Measurements from ENCODE around the gene CIAO1.
"Not testable (repeated sequence)": the region's sequence is repeated elsewhere in the genome, so short reads cannot be mapped to it uniquely, and the experiment has no call there.

The CIAO1 gene

DNA sequence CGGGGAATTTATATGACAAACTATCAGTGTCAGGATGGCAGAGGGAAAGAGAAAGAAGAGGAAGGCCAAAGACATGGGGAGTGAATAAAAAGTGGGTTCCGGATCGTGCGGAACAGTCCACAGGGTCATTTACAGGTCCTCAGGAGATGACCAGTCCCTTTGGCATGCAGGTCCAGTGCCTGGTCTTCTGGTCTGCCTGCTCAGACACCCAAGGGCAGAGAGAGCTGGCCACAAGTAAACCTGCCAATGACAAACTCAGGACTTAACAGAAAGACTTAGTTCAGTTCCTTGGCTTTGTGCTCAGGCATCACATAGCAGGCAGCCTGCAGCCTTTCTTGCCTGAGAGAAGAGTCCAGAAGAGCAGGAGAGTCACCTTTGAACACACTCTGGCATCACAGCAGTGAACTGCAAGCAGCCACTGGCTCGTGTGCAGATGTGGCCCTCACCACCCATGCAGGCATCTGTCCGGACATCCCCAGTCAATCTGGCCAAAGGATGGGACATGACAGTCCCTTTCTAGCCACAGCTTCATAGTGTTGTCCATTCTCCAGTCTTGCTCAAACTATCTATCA lies 14.2 kb upstream of the CIAO1 start:
- DNase-seq, result no peak

DNA sequence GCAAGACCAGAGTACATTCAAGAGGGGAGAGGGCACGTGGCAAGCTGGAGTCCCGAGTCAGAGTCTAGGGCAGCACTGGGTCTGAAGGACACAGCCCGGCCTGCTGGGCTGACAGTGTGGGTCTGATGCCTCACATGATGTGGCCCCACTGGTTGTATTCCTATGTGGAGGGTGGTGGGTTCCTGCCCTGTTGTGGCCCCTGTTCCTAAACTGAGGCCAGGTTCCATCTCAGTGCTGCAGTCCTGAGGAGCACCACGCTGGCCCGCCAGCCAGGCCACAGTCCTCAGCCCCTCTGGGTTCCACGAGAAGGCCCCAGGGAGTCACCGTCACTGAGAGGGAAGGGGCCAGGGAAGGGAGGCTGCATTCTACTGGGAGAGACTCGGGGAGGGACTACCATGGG lies 13.5 kb upstream of the CIAO1 start:
- DNase-seq, result no peak

DNA sequence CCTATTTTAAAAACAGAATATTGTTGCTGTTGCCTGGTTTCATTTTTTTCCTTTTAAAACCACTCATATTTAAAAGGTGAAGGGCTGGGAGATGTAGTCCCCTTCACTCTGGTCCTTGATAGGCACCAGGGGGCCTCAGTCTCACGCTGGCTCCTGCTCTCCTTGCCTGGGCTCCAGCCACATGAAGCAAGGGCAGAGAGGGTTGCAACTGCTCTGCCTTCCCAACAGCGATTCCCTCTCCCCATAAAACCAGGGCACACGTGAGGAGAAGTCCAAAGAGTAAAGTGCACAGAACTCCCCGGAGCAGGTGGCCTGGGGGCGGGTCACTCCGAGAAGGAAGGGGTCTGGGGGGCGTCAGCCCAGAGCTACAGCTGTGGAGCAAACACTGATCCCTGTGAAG lies 13.0 kb upstream of the CIAO1 start:
- no peak for DNase-seq

DNA sequence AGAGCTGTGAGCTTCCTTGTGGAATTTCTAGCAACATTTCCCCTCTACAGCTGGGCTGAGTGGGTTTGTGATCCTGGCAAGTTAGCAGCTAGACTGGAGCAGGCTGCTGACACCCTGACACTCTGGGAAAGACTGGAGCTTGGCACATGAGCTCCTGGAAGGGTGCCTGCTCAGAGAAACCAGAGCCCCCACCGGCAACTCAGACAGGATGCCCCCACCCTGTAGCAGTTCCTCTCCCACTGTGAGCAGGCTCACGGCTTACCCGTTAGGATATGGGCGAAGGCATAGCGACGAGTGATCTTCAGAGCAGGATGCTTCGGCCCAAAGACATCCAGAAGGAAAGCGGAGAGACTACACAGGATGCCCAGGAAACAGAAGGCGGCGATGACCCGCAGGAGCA lies 11.5 kb upstream of the CIAO1 start:
- no peak for DNase-seq

DNA sequence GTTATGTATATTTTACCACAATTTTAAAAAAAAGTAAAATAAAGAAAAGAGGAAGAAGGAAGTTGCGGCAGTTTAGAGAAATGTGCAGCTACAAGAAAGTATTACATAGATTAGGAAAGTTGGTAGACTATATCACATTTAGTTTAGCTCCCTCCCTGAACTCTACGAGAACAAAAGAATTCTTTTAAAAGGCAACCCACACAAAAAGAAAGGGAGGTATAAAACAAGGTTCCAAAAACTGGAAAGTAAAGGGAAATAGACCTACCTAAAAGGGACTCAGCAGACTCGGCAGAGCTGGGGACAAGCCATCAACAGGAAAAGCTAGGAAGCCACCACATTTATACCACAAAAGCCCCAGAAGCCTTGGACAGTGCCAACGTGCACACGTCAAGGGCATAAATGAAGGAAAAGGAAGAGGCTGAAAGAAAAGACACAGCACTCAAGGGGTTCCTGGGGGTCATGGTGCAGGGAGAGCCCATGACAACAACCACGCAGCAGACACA lies 9.4 kb upstream of the CIAO1 start:
- no peak for DNase-seq

DNA sequence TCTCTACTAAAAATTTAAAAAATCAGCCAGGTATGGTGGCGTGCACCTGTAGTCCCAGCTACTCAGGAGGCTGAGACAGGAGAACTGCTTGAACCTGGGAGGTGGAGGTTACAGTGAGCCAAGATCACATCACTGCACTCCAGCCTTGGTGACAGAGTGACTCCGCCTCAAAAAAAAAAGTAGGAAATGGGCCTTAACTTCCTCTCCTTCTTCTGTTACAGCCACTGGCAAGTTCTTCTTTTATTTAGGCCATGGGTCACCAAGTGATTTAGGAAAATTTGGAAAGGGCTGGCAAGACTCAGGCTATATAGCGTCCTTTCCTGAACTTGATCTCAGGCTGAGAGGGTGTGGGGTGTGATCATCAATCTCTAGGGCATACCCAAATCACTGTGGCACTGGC lies 8.3 kb upstream of the CIAO1 start:
- not testable (repeated sequence) for DNase-seq

DNA sequence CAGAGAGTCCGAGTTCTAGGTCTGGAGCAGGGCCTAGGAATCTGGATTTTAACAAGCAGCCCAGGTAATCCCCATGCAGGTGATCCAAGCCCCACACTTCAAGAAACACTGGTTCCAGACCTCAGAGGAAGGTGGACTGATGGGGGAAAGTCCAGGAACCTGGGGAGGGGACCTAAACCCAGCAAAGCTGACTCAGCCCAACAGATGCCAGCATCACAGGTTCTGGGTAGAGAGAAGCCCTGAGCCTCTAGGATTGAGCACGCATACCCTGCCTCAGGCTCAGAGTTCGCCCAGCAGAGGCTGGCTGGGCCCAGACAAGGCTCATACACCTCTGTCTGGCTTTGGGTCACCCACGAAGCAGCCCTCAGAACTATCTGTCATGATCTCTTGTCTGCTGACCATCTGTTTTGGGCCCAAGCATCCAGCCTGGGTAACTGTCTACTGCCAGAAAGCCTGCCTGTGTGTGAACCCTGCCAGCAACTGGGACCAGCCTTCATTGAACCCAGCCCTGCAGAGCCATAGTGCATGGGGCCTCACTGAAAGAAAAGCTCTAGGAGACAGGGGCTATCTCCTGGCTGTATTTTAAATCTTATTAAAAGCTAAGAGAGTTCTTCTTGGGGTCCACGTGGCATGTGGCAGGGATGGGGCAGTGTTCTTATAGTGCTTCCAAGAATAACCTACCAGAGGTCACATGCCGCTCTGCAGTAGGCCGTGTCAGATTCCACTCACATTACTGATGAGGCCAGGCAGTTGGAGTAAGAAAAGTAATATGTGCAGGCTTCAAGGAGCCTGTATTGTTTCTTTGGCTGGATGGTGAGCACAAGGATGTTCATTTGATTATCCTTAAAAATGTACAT lies 7.6 kb upstream of the CIAO1 start:
- no peak for DNase-seq

DNA sequence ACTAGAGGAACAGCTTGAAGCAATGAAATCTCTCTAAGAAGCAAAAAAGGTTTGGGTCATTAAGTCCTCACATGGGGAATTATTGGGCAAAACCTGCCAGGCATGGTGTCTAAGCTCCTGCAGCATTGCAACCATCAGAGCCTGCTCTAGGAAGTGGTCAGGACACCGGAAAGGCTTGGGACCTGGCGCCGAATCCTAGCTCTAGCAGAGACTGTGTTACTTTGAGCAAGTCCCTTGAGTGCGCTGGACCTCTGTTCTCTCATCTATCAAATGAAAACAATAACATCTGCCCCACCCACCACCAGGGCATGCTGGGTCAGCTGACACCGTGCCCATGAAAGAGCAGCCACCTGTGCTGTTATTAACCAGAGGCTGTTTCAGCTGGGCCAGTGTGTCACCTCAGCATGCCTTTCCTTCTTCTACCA lies 6.5 kb upstream of the CIAO1 start:
- DNase-seq, result no peak

DNA sequence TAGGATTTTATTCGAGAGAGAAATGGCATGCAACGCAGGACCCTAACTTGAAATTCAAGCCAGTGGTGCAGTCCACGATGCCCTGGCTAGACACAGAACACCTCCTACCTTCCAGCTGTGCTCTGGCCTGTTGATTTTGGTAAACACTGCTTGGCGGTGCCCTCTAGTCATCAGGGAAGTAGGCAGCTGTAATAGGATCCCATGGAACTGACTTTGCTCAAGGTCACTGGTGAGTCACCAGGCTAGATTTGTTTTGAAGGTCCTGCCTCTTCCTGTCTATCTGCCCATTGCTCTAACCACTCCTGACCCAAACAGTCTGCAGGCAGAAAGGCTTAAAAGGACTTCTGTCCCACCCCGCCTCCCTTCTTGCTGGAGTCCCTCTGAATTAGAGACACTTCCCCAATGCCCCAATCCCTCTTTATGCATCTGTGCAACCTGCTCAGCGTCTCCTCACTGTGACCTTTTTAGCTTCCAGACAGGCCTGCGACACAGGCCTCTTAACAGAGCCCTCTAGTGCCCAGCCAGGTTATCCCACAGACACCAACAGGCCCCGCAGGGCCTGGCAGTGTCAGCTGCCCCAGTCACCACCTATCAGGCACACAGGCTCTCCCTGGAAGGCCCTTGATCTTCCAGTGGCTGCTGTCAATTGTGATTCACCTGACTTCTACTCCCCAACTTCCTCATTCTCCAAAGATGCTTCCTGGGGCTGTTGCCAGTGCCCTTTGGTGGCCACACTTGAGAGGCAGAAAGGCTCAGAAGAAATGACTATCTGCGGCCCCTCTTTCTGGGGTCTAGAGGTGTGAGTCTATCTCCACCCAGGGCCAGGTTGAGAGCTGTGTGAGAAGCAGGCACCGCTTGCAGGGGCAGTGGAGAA lies 5.4 kb upstream of the CIAO1 start:
- no peak for DNase-seq

DNA sequence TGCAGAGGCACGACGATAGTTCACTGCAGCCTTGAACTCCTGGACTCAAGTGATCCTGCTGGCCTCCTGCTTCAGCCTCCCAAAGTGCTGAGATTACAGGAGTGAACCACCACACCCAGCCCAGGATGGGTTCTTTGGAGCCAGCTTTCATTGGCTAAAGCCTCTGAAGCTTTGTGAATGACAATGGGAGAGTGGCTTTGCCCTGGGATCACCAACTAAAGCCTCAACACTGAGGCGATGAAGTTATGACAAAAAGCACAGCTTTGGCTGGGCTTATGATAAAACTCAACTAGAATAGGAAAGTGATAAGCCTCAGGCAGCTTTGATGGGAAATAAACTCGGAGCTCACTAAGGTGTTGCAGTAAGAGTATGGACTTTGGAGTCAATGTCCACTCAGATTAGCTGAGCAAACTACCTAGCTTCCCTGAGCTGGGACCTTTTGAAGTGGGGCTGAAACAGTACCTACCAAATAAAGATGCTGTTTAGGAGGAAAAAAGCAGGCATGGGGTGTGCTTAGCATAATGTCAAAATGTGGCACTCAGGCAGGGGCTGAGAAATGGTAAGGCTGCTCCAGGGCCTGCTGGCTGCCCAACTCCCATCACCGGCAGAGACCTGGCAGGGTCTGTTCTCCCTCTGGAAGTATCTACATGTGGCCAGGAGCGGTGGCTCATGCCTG lies 4.6 kb upstream of the CIAO1 start:
- no peak for DNase-seq

DNA sequence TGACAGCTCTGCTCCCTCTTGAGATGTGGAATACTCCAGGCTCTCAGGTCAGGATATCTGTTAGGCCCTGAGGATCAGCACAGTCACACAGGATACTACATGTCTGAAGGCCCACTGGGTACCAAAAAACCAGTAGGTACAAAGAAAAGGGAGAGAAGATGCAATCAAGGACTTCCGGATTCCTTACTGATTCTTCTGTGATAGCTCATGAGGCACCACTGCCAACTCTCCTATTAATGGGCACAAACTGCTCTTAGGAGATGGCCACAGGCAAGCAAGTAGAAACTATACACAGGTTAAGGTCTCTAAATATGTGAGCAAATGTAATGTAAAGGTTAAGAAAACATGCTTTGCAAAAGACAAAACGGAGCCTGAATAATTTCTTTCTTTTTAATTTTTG lies 3.7 kb upstream of the CIAO1 start:
- no peak for DNase-seq

DNA sequence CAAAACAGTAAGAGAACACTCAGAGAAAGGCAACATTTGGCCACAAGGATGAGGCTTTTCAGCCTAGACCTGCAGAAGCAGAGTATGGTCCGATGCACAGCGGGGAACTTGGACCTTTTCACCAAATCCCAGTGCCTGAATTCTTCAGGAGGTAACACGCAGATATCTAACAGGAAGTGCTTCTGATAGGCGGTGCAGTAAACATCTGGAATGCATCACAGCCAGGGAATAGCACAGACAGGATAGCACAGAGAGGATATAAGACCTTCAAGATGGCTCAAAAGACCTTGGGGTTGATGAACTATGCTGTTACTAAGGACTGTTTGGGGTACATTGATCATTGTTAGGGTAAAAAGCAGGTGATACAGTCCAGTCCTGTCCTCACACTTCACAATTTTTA lies 1.9 kb upstream of the CIAO1 start:
- no peak for DNase-seq

DNA sequence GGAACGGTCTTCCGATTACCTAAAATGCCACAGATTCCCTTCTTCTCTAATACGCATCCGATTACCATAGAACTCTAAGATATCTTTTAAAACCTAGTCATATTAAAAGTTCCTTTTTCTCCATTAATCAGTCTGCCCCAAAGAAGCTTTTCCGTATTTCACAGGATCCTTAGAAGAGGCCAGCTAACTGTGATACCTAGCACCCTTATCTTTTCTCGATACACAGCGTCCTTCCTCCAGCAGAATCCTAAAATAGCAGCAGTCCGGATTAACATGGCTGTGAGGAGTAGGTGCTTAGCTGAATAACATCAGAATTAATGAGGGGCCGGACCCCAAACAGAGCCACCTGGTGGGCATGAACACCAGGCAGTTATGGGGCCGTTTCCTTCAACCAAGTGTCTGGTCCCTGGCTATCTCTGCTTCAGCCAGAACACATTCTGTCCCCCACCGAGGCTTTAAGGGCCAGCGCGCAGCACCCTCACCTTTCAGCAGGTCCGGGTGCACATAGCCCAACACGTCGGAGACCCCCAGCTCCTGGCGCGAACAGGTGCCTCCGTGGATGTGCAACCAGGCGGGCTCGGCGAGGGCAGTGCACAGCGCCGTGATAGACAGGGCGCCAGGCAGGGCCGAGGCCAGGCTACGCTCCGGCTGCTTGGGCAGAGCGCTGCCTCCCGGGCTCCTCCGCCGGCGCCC lies 1.2 kb upstream of the CIAO1 start:
- DNase-seq, result peak; percentile 41

DNA sequence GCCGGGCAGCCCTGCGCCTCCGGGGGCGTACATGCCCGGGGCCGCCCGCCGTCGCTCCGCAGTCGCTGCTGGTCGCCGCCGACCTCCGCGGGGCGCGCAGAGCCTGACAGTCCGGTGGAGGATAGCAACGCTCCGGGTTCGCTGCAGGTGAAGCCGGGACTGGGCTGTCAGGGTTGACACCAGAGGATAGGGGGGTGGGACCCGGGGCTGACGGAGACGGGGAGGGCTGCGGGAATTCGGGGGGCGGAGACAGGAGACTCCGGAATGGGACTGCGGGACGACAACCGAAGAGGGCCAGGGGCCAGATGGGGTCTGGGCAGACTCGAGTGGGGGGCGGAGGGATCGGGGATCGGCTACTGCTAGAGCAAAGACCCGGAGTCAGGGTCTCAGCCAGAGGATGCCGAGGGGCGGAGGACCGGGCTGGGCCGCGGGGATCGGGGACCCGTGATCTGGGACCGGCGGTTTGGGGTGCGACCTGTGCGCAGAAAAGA lies 631 bp upstream of the CIAO1 start:
- DNase-seq, result no peak

DNA sequence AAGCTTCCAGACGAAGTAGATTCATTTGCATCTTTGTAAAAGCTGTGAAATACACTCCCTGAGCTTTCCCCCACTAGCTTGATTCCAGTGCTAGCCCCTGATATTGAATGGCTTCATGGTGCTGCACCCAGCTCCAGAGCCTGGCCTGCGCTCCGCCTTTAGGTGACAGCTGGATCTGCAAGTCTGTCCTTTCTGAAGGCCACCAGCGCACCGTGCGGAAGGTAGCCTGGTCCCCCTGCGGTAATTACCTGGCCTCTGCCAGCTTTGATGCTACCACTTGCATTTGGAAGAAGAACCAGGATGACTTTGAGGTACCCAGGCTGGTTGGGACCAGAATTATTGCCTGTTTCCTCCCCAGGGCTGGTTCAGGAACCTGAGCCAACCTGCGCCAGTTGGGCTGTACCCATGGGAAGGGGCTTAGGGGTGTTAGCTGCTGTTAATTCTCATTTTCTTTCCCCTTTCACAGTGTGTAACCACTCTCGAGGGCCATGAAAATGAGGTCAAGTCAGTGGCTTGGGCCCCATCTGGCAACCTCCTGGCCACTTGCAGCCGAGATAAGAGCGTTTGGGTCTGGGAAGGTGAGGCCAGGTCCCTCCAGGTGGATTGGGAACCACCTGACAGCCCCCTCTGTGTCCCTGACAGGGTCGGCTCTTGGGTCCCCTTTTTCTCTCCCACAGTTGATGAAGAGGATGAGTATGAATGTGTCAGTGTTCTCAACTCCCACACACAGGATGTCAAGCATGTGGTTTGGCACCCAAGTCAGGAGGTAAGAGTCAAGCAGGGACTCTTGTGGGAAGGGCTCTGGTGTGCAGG lies 1.3 kb downstream of the CIAO1 start:
- DNase-seq, result peak; percentile 38

DNA sequence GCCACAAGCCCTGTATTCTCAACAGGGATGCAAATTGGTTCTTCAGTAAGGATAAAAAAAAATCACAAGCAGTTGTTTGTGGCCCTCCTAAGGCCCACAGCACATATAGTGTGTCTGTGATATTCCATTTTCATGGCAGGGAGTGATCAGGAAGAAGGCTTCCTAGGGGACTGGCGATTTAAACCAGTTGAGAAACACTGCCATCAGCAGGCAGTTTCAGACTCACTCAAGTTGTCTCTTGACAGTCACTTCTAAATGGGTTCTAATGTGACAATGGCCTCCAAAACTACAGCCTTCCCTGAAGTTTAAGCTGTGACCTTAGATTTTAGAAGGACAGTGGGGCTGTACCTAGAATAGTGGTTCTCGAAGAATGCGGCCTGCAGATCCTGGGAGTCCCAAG lies 6.0 kb downstream of the CIAO1 start:
- DNase-seq, result no peak

DNA sequence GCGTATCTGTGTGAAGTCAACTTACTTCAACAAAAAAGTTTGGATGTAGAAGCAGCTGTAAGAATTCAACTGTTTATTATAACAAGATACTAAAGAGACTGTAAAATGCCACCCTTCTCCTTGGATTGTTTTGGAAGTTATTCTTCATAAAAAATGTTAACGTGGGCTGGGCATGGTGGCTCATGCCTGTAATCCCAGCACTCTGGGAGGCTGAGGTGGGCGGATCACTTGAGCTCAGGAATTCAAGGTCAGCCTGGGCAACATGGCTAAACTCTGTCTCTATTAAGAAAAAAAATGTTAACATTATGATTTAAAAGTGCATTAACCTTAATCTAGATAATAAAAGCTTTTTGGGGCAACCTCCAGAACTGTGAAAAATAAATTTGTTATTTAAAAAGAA lies 7.7 kb downstream of the CIAO1 start:
- no peak for DNase-seq

DNA sequence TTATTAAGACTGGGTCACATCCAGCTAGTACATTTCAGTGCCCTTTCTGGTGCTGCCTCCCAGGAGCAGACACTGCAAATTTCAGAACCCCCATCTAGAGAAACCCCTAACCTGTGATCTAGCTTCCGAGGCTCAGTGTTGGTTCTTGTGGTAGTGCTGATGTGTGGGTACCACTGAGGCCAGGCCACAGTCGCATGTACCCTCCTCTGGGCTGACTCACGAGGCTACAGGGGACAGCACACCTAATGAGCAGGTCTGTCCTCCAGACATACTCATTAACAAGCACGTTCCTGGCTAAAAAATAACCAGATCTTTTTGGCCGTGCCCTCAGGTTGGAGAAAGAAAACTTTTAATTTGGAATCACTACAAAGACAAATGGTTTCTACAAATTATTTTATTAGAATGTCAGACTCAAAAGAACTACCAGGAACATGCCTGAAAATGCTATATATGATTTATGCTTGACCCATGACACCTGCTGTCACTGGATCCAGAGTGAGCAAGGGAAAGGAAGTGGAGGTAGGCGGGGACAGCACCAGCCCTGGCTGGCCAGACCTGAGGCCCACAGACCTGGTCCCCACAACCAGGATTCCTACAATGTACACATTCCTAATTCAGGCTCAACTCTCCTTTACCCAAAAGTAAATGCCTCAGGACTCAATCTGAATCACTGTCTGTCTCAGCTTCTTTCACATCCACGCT lies 8.5 kb downstream of the CIAO1 start:
- DNase-seq, result no peak

DNA sequence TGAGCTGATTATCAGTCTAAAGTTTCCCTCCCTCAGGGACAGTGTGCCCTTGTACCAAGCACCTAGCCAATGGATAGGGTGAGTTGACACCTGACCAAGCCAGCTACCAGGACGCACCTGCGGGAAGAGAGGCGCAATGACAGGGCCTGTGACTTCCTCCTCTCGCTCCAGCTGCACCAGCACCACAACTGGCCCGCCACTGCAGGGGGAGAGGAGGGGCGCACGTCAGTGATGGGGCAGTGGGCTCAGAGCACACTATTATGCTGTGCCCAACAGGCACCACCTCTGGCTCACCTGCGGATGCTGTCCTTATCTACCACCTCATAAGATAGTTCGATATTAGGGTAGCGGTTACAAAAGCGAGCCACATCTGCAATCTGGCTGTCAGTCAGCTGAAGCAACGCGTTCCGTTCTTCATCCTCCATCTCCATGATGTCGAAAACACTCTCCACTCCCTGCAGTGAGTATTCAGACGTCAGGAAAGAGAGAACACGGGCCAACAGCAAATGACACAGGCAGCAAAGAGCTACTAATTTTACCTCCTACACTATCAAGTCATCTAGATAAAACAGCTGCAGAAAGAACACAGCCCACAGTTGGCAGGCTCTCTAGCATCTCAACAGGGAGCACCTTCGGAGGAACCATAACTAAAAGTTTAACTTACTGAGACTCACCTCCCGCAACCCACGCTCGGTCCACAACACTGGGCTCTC lies 10.9 kb downstream of the CIAO1 start:
- no peak for DNase-seq

DNA sequence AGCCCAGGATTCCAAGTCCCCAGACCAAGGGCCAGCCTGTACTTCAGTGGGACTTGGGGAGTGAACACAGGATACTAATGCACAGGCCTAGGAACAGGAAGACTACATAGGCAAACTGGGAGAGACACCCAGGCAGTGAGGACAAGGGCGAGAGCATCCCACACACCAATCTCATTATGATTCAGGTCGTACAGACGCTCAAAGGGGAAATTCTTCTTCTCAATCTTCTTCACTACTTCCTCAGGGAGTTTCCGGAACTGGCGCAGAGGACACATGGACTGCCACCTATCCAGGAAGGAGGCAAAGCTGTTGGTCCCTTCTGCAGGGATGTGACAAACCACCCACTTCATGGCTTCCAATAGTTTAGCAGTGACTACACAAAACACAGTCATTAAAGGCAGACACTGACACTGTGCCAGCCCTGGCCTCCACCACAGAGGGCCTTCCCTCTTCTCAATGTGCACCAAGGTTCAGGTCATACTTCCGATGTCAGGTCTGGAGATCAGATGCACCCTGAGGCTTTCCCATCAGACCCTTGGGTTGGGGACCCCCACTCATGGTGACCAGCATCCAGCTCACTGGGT lies 21.3 kb downstream of the CIAO1 start:
- DNase-seq, result no peak

Data from COR-L47 (cell line).